AG09309 (cell line): ENCODE results near the gene SERINC3.

Source experiments
- DNase-seq: peaks from one replicate; pipeline ENCODE4 v3.0.0-alpha.2; 2010; ENCODE audit warnings: low read depth
- H3K4me3 ChIP-seq: 2 replicates; pipeline ENCODE4 v1.5.1; 2011; ENCODE audit warnings: mild to moderate bottlenecking, low read depth, low read length, moderate library complexity; ENCODE audit not compliant: control insufficient read depth
- CTCF ChIP-seq: IDR thresholded peaks from 2 replicates; pipeline ENCODE4 v1.5.1; 2011; ENCODE audit warnings: mild to moderate bottlenecking, low read depth, low read length, inconsistent platforms; ENCODE audit not compliant: insufficient read depth, control insufficient read depth; ENCODE audit errors: missing control alignments

The SERINC3 gene

GRCh38 chr20:44447827-44448419 is 73.9 kb downstream of the SERINC3 start:
- DNase-seq, result no peak
- no peak overlapping the region for H3K4me3 ChIP-seq
- TF ChIP-seq CTCF, result no peak
